NCI-H1105 (cell line): ENCODE data around the gene FGF4.

ENCODE experiments used
- DNase-seq: peaks from one replicate; lab custom pipeline; 2025; lab: John Stamatoyannopoulos, UW

The FGF4 gene

GRCh38 chr11:69775163-69775755 is at the start of gene FGF4:
Gene FGF4, minus strand, starts transcription at chr11:69775341. Its CDS starts 257 bp downstream, at chr11:69775084.
- no peak for DNase-seq

- no peak for DNase-seq
Observed at GRCh38 chr11:69823641-69824265, 48.6 kb upstream of the FGF4 start.

GRCh38 chr11:69822676-69823494 is 47.7 kb upstream of the FGF4 start:
- no peak for DNase-seq

GRCh38 chr11:69821511-69822040 is 46.4 kb upstream of the FGF4 start:
- DNase-seq = no peak

- DNase-seq = no peak
Observed at GRCh38 chr11:69820441-69820840, 45.3 kb upstream of the FGF4 start.

GRCh38 chr11:69819541-69820070 is 44.5 kb upstream of the FGF4 start:
- no peak for DNase-seq

- no peak for DNase-seq
Observed at GRCh38 chr11:69818603-69819441, 43.7 kb upstream of the FGF4 start, which contains the start of gene FGF3. Gene FGF3, minus strand, starts transcription at chr11:69819416. Its CDS starts 483 bp downstream, at chr11:69818933.

- no peak for DNase-seq
Observed at GRCh38 chr11:69818231-69818602, 43.1 kb upstream of the FGF4 start.

GRCh38 chr11:69817265-69818230 is 42.4 kb upstream of the FGF4 start:
- no peak for DNase-seq

GRCh38 chr11:69816671-69817070 is 41.5 kb upstream of the FGF4 start:
- no peak for DNase-seq

- DNase-seq = no peak
Observed at GRCh38 chr11:69815973-69816372, 40.8 kb upstream of the FGF4 start.

GRCh38 chr11:69814902-69815301 is 39.8 kb upstream of the FGF4 start:
- DNase-seq = no peak

- no peak for DNase-seq
Observed at GRCh38 chr11:69814411-69814810, 39.3 kb upstream of the FGF4 start.

GRCh38 chr11:69813839-69814238 is 38.7 kb upstream of the FGF4 start:
- DNase-seq = no peak

GRCh38 chr11:69812946-69813345 is 37.8 kb upstream of the FGF4 start:
- DNase-seq = no peak

- no peak for DNase-seq
Observed at GRCh38 chr11:69812256-69812655, 37.1 kb upstream of the FGF4 start.

GRCh38 chr11:69811431-69811830 is 36.3 kb upstream of the FGF4 start:
- no peak for DNase-seq

GRCh38 chr11:69810289-69811118 is 35.4 kb upstream of the FGF4 start:
- DNase-seq = no peak

- DNase-seq = no peak
Observed at GRCh38 chr11:69808667-69809086, 33.5 kb upstream of the FGF4 start.
